Bronchial epithelial cell (primary cell): ENCODE data around the gene NOC2L. TPM values are rescaled to one million over a fixed set of nuclear protein-coding genes. Genes with fewer than 3 reads are reported as not detected.
A peak's percentile ranks its signal among the peaks of the same experiment; 100 is the strongest.

ENCODE experiments used
- DNase-seq: peaks from one replicate; pipeline ENCODE4 v3.0.0-alpha.2; 2010; ENCODE audit warnings: low read depth
- FAIRE-seq: peaks from 2 replicates; lab custom pipeline; 2011; peaks lifted over from hg19 to GRCh38; lab: Jason Lieb, UNC
- H3K27me3 ChIP-seq: 2 replicates; pipeline ENCODE4 v1.5.1; 2011; ENCODE audit warnings: low read length; ENCODE audit not compliant: control insufficient read depth, insufficient read depth
- H3K36me3 ChIP-seq: 2 replicates; pipeline ENCODE4 v1.5.1; 2011; ENCODE audit warnings: low read length; ENCODE audit not compliant: control insufficient read depth, insufficient read depth
- H3K4me3 ChIP-seq: 2 replicates; pipeline ENCODE4 v1.5.1; 2011; ENCODE audit warnings: mild to moderate bottlenecking, low read depth, low read length, control low read depth
- total RNA-seq: library from RNA; depleted of rRNA; stranded (reverse); fragments of >200 nt; gene quantifications from 2 replicates; pipeline ENCODE4 v1.2.1, GENCODE V29; 2014
- TF ChIP-seq, protein P1 (sequence below): IDR thresholded peaks from 2 replicates; pipeline ENCODE4 v1.5.1; 2011; ENCODE audit warnings: mild to moderate bottlenecking, moderate library complexity, low read length, control low read depth, inconsistent platforms; ENCODE audit not compliant: insufficient read depth, severe bottlenecking

The NOC2L gene
- total RNA-seq, 1 donor from 2014 or later = 128 TPM

DNA sequence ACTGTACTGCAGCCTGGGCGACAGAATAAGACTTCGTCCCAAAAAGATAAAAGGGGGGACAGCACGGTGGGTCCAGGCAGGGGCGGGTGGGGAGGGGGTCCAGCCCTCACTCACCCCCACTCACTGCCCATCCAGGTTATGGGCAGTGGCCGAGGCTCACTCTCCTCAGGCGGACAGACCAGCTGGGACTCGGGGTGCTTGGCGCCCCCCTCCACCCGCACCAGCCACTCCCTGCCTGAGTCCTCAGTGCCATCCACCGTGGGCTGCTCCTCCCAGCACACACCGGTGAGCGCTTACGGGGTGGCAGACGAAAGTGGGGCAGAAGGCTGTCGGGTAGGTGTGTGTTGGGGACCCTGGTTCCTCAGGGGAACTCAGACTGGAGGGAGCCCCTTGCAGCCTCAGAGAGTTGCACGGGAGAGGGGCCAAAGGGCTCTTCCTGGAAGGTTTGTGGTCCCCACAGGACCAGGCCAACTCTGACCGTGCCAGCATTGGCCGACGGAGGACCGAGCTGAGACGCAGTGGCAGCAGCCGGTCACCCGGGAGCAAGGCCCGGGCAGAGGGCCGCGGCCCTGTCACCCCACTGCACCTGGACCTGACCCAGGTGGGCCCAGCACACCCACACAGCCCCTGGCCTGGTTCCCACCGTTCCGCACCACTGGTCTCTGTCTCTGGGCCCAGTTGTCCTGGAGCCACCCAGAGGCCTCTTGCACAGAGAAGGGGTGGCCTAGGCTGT is 13.8 kb upstream of the NOC2L start:
- DNase-seq (no peak), FAIRE-seq (no peak)
- no peaks in the 10 kb centered on the region for H3K27me3 ChIP-seq
- TF ChIP-seq, protein P1, sequence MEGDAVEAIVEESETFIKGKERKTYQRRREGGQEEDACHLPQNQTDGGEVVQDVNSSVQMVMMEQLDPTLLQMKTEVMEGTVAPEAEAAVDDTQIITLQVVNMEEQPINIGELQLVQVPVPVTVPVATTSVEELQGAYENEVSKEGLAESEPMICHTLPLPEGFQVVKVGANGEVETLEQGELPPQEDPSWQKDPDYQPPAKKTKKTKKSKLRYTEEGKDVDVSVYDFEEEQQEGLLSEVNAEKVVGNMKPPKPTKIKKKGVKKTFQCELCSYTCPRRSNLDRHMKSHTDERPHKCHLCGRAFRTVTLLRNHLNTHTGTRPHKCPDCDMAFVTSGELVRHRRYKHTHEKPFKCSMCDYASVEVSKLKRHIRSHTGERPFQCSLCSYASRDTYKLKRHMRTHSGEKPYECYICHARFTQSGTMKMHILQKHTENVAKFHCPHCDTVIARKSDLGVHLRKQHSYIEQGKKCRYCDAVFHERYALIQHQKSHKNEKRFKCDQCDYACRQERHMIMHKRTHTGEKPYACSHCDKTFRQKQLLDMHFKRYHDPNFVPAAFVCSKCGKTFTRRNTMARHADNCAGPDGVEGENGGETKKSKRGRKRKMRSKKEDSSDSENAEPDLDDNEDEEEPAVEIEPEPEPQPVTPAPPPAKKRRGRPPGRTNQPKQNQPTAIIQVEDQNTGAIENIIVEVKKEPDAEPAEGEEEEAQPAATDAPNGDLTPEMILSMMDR = no peak
- peaks cover 10% of the 10 kb centered on the region for H3K36me3 ChIP-seq
- H3K4me3 ChIP-seq = no peak overlapping the region

DNA sequence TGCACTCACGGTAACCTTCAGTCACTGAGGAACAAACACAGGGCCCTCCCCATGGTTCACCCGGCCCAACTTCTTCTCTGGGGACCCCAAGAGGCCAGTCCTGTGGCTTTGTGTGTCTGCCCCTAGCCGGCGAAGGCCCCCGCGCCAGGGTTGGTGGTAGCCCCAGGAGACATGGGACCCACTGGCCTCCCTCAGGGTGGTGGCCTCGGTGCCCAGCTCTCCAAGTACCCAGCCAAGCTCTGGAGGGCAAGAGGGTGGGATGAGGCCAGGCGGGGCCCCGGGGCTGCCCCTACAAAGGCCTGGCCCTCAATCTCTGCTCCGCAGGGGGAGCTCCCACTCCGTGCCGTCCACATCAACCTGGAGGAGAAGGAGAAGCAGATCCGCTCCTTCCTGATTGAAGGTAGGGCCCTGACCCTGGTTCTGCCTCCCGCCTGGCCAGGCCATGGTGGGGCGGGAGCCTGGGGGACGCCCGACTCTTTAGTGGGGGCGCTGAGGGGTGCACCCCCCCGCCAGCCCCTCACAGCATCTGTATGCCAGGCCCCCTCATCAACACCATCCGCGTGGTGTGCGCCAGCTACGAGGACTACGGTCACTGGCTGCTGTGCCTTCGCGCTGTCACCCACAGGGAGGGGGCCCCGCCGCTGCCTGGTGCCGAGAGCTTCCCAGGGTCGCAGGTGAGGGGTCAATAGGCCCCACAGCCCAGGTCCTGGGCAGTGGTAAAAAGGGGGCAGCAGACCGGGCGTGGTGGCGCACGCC is 12.9 kb upstream of the NOC2L start:
- TF ChIP-seq, protein P1 = no peak
- no peak for DNase-seq
- FAIRE-seq = no peak
- Histone ChIP-seq H3K4me3 (no peak overlapping the region), H3K27me3 (no peaks in the 10 kb centered on the region), H3K36me3 (peaks cover 11% of the 10 kb centered on the region)

DNA sequence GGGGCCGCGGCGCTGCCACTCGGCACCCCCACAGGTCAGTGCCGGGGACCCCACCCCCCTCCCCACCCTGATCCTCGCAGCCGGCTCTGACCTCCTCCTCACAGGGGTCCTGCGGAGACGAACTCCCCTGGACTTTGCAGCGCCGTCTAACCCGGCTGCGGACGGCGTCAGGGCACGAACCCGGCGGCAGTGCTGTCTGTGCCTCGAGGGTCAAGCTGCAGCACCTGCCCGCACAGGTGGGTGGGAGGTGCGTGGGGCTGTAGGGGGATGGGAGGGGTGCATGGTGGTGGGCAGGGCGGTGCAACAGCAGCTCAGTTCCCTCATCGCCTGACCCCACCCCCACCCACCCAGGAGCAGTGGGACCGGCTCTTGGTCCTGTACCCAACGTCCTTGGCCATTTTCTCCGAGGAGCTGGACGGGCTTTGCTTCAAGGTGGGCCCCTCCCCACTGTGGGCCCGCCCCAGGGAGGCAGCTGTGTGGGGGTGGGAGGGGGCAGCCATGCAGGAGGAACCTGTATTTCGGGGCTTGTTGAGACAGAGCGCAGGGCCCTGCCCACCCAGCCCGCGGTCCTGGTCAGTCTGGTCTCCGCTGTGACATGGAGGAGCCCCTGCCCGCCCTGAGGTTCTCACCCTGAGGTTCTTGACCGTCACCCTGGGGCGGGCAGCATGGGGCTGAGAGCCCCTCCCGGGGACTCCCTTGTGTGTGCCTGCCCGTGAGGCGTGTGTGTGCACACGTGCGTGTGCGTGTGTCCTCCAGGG is 12.1 kb upstream of the NOC2L start:
- FAIRE-seq (no peak), DNase-seq (peak; percentile 33)
- TF ChIP-seq, protein P1 = no peak
- Histone ChIP-seq H3K36me3 (peaks cover 11% of the 10 kb centered on the region), H3K27me3 (no peaks in the 10 kb centered on the region), H3K4me3 (no peak overlapping the region)

DNA sequence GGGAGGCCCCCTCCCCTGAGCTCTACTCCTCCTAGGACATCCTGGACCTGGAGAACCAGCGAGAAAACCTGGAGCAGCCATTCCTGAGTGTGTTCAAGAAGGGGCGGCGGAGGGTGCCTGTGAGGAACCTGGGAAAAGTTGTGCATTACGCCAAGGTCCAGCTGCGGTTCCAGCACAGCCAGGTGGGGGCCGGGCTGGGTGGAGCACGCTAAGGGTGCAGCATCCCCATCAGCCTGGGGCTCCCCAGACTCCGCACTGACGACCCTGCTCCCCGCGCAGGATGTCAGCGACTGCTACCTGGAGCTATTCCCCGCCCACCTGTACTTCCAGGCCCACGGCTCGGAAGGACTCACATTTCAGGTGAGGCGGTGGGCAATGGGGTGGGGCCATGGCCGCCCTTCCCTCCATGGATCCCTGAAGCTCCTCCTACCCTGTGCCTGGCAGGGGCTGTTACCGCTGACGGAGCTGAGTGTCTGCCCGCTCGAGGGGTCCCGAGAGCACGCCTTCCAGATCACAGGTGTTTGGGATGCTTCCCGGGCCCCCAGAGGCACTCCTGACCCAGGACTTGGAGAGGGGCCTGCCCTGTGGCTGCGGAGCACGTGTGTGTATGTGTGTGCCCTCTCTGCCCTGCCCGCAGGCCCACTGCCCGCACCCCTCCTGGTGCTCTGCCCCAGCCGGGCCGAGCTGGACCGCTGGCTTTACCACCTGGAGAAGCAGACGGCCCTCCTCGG is 11.4 kb upstream of the NOC2L start:
- peaks cover 11% of the 10 kb centered on the region for H3K36me3 ChIP-seq
- FAIRE-seq (no peak), DNase-seq (no peak)
- no peaks in the 10 kb centered on the region for H3K27me3 ChIP-seq
- TF ChIP-seq, protein P1 = no peak
- no peak overlapping the region for H3K4me3 ChIP-seq

DNA sequence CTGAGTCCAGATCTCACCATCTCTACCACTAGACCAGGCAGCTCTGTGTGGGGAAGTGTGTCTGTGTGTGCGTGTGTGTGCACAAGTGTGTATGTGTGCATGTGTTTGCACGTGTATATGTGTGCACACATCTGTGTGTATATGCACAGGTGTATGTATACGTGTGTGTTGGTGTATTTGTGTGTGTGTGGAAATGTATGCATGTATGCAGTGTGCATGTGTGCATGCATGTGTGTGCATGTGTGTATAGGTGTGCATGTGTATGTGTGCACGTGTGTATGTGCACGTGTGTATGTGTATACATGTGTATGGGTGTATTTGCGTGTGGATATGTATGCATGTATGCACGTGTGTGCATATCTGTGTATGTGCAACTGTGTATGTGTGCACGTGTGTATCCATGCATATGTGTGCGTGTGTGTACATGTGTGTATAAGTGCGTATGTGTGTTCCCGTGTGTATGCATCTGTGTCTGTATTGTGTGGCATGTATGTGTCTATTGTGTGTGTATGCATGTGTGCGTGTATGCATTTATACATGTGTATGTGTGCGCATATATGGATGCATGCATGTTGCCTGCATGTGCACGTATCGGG is 10.3 kb upstream of the NOC2L start:
- no peak overlapping the region for H3K4me3 ChIP-seq
- FAIRE-seq = peak; percentile 97
- H3K27me3 ChIP-seq = no peaks in the 10 kb centered on the region
- TF ChIP-seq, protein P1 = no peak
- H3K36me3 ChIP-seq = peaks cover 11% of the 10 kb centered on the region
- DNase-seq = no peak
